Type B pancreatic cell (in vitro differentiated cells): Measurements from ENCODE around the gene OOSP2. TPM values are rescaled to one million over a fixed set of nuclear protein-coding genes. Genes with fewer than 3 reads are reported as not detected.

Experiments used
- DNase-seq: peaks from one replicate; pipeline ENCODE4 v3.0.0; 2021; ENCODE audit warnings: mixed read lengths; ENCODE audit not compliant: unreplicated experiment; ENCODE audit errors: extremely low spot score
- H3K27ac Mint-ChIP-seq: 2 replicates; pipeline ENCODE4 v1.8.0; 2021; ENCODE audit warnings: mild to moderate bottlenecking, mixed read lengths
- H3K27me3 Mint-ChIP-seq: 2 replicates; pipeline ENCODE4 v1.8.0; 2021; ENCODE audit warnings: mixed read lengths
- H3K36me3 Mint-ChIP-seq: 2 replicates; pipeline ENCODE4 v1.8.0; 2021; ENCODE audit warnings: mixed read lengths
- H3K4me1 Mint-ChIP-seq: one replicate; pipeline ENCODE4 v1.8.0; 2021; ENCODE audit warnings: mixed read lengths; ENCODE audit not compliant: unreplicated experiment
- H3K4me3 Mint-ChIP-seq: 2 replicates; pipeline ENCODE4 v1.8.0; 2021; ENCODE audit warnings: mild to moderate bottlenecking, mixed read lengths
- H3K9me3 Mint-ChIP-seq: 2 replicates; pipeline ENCODE4 v1.8.0; 2021; ENCODE audit warnings: mixed read lengths
- CTCF ChIP-seq: fragments of 200-600 bp; sonication (generic); conservative IDR thresholded peaks from 2 replicates; pipeline ENCODE4 v1.5.0; 2021; ENCODE audit warnings: antibody characterized with exemption, mild to moderate bottlenecking
- total RNA-seq: library from RNA; stranded (reverse); gene quantifications from 2 replicates; pipeline ENCODE4 v1.2.1, GENCODE V29; 2021; ENCODE audit warnings: low replicate concordance

OOSP2 gene
- total RNA-seq, 1 donor from 2014 or later = not detected

- Mint-ChIP-seq H3K4me3 (no peak overlapping the region), H3K27me3 (no peaks in the 10 kb centered on the region), H3K4me1 (no peaks in the 10 kb centered on the region), H3K36me3 (no peaks in the 10 kb centered on the region), H3K27ac (no peak overlapping the region), H3K9me3 (no peaks in the 10 kb centered on the region)
- no peak for DNase-seq
- TF ChIP-seq CTCF = no peak
These were observed 44.5 kb downstream of the OOSP2 start for GRCh38 chr11:60084631-60085273.

DNA sequence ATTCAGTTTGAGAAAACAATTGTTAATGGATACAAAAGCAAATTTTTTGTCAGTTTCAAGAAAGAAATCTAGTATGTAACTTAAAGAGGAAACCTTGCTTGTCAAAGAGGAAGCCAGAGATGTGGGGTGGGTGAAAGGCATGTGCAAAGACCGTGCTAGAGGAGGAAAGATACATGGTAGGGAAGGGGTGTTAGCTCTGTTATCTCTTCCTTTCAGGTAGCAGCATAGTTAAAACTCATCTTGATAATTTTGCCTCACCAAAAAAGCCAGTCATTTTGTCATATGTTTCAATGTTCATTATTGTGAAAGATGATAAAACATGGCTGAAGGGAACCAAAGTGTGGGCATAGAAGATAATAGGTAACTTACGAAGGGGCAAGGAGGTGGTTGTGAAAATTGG, 45.7 kb downstream of the OOSP2 start:
- no peak for DNase-seq
- no peak for TF ChIP-seq CTCF
- no peaks in the 10 kb centered on the region for H3K36me3 Mint-ChIP-seq
- H3K4me3 Mint-ChIP-seq = no peak overlapping the region
- H3K9me3 Mint-ChIP-seq = no peaks in the 10 kb centered on the region
- H3K27me3 Mint-ChIP-seq = no peaks in the 10 kb centered on the region
- no peaks in the 10 kb centered on the region for H3K4me1 Mint-ChIP-seq
- no peak overlapping the region for H3K27ac Mint-ChIP-seq

DNA sequence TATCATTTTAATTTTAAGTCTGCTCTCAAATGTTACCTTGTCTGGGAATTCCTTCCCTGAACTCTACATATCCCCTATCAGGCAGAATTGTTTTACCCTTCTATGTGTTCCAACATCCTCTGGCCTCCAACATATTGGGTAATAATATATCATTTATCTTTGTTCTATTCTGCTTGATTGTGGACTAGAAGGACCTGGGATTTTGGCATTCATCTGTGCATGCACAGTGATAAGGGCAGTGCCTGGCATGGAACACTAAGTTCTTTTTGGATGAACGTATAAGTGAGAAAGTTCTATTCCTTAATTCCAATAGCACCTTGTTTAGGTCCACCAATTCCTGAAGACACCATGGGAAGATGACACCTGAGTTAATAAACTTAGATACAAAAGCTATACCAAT, 47.0 kb downstream of the OOSP2 start:
- Mint-ChIP-seq H3K4me3 (no peak overlapping the region), H3K36me3 (no peaks in the 10 kb centered on the region), H3K9me3 (no peaks in the 10 kb centered on the region), H3K27ac (no peak overlapping the region), H3K27me3 (no peaks in the 10 kb centered on the region), H3K4me1 (no peaks in the 10 kb centered on the region)
- DNase-seq = no peak
- TF ChIP-seq CTCF = no peak

DNA sequence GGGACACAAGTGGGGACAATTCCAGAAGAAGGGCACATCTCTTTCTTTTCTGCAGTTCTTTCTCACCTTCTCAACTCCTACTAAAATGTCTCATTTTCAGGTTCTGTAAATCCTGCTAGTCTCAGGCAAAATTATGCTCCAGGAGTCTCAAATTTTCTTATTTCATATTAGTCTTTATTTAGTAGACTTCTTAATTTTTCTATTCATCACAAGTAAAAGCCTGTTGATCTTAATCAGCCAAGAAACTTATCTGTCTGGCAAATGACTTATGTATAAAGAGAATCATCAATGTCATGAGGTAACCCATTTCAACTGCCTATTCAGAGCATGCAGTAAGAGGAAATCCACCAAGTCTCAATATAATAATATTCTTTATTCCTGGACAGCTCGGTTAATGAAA, 48.2 kb downstream of the OOSP2 start, which contains the start of gene MS4A2:
Gene MS4A2 (plus strand): TSS at position 301 of the 400 bp plus-strand sequence. CDS start 102 bp downstream, outside the sequence.
- no peak for DNase-seq
- Mint-ChIP-seq H3K27me3 (no peaks in the 10 kb centered on the region), H3K36me3 (no peaks in the 10 kb centered on the region), H3K9me3 (no peaks in the 10 kb centered on the region), H3K4me3 (no peak within 1 kb of the TSS), H3K4me1 (no peaks in the 10 kb centered on the region), H3K27ac (no peak within 1 kb of the TSS)
- no peak for TF ChIP-seq CTCF

- Mint-ChIP-seq H3K4me1 (no peaks in the 10 kb centered on the region), H3K4me3 (no peak overlapping the region), H3K27ac (no peak overlapping the region), H3K9me3 (no peaks in the 10 kb centered on the region), H3K36me3 (no peaks in the 10 kb centered on the region), H3K27me3 (no peaks in the 10 kb centered on the region)
- no peak for TF ChIP-seq CTCF
- DNase-seq = no peak
These were observed 55.4 kb downstream of the OOSP2 start for GRCh38 chr11:60095477-60096120.
